Measurements from ENCODE around the gene ETS2.

DNA sequence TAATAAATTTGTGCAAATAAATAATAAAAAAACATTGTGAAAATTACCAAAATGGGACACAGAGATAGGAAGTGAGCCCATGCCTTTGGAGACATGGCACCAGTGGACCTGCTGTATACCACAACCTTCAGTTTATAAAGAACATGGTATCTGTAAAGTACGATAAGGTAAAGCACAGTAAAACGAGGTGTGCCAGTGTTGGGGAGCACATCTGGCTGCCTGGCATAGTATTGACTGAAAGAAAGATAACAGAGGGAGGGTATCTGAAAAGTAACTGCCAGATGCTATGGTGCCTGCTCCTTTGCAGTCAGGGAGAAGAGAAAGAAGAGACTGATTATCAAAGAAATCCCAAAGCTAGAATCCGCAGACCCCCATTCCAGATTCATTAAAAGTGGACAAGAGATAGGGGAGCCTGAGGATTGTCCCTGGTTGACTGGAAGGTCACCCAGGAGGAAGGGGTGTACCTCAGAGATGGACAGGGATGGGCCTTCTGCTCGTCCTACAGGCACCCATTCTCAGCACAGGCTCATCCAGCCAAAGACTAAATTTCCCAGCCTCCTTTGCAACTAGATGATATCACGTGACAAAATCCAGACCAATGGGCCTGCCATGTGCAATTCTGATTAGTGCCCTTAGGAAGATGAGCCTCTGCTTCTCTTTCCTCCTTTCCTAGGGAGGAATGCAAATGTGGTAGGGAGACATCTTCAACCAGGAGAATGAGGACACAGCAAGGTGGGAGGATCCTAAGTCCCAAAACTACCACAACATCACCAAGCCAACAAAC is 12.9 kb upstream of the ETS2 start:
- no peak for TF ChIP-seq EP300 (IDR thresholded peaks at IDR 0.05; ENCODE audit: borderline replicate concordance)
- TF ChIP-seq TCF12 (IDR thresholded peaks at IDR 0.05; ENCODE audit: low read depth) = no peak
- no peak for TF ChIP-seq TAF1 (IDR thresholded peaks at IDR 0.05; ENCODE audit: low read depth)
- TF ChIP-seq ZBTB7A (IDR thresholded peaks at IDR 0.05; ENCODE audit: low read depth) = no peak
- TF ChIP-seq, protein P1, sequence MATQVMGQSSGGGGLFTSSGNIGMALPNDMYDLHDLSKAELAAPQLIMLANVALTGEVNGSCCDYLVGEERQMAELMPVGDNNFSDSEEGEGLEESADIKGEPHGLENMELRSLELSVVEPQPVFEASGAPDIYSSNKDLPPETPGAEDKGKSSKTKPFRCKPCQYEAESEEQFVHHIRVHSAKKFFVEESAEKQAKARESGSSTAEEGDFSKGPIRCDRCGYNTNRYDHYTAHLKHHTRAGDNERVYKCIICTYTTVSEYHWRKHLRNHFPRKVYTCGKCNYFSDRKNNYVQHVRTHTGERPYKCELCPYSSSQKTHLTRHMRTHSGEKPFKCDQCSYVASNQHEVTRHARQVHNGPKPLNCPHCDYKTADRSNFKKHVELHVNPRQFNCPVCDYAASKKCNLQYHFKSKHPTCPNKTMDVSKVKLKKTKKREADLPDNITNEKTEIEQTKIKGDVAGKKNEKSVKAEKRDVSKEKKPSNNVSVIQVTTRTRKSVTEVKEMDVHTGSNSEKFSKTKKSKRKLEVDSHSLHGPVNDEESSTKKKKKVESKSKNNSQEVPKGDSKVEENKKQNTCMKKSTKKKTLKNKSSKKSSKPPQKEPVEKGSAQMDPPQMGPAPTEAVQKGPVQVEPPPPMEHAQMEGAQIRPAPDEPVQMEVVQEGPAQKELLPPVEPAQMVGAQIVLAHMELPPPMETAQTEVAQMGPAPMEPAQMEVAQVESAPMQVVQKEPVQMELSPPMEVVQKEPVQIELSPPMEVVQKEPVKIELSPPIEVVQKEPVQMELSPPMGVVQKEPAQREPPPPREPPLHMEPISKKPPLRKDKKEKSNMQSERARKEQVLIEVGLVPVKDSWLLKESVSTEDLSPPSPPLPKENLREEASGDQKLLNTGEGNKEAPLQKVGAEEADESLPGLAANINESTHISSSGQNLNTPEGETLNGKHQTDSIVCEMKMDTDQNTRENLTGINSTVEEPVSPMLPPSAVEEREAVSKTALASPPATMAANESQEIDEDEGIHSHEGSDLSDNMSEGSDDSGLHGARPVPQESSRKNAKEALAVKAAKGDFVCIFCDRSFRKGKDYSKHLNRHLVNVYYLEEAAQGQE (IDR thresholded peaks at IDR 0.05; ENCODE audit: low read depth) = no peak
- TF ChIP-seq CREB1 (IDR thresholded peaks at IDR 0.05; ENCODE audit: low read depth) = no peak
- no peak for TF ChIP-seq YY1 (IDR thresholded peaks at IDR 0.05; ENCODE audit: low read depth)
- TF ChIP-seq FOXM1 (IDR thresholded peaks at IDR 0.05; ENCODE audit: borderline replicate concordance, low read depth) = no peak
- TF ChIP-seq TEAD4 (IDR thresholded peaks at IDR 0.05) = no peak

Measured in Ishikawa (cell line).